ENCODE results near the gene BMPR1A.

The BMPR1A gene

GRCh38 chr10:86918022-86918471 is 161.6 kb downstream of the BMPR1A start:
- H3K4me3 ChIP-seq (replicated peaks; ENCODE audit: insufficient read depth, low read length): no peak overlapping the region
- H3K27me3 ChIP-seq (ENCODE audit: insufficient read depth, poor library complexity, severe bottlenecking): no peaks in the 10 kb centered on the region
- TF ChIP-seq POLR2AphosphoS5 (IDR thresholded peaks at IDR 0.05; ENCODE audit: low read depth): no peak
- no peak for TF ChIP-seq CTCF (IDR thresholded peaks at IDR 0.05; ENCODE audit: insufficient read depth, low read length)
- TF ChIP-seq GABPA (IDR thresholded peaks at IDR 0.05; ENCODE audit: low read depth): no peak
- no peak for TF ChIP-seq SPI1 (IDR thresholded peaks at IDR 0.05; ENCODE audit: borderline replicate concordance, low read depth)
- no peak for TF ChIP-seq REST (IDR thresholded peaks at IDR 0.05; ENCODE audit: insufficient replicate concordance, low read depth)
- H3K27ac ChIP-seq (replicated peaks): no peak overlapping the region
- no peak for DNase-seq (ENCODE audit: low read depth in 1 of 2, low spot score in 1 of 2)

- TF ChIP-seq CTCF (IDR thresholded peaks at IDR 0.05; ENCODE audit: insufficient read depth, low read length) (no peak), REST (IDR thresholded peaks at IDR 0.05; ENCODE audit: insufficient replicate concordance, low read depth) (no peak), SPI1 (IDR thresholded peaks at IDR 0.05; ENCODE audit: borderline replicate concordance, low read depth) (no peak), POLR2AphosphoS5 (IDR thresholded peaks at IDR 0.05; ENCODE audit: low read depth) (no peak), GABPA (IDR thresholded peaks at IDR 0.05; ENCODE audit: low read depth) (no peak)
- no peak for DNase-seq (ENCODE audit: low read depth in 1 of 2, low spot score in 1 of 2)
- Histone ChIP-seq H3K27ac (replicated peaks) (no peak overlapping the region), H3K27me3 (ENCODE audit: insufficient read depth, poor library complexity, severe bottlenecking) (no peaks in the 10 kb centered on the region), H3K4me3 (replicated peaks; ENCODE audit: insufficient read depth, low read length) (no peak overlapping the region)
Observed at GRCh38 chr10:86922553-86922961, 166.1 kb downstream of the BMPR1A start.

- TF ChIP-seq SPI1 (IDR thresholded peaks at IDR 0.05; ENCODE audit: borderline replicate concordance, low read depth) (no peak), REST (IDR thresholded peaks at IDR 0.05; ENCODE audit: insufficient replicate concordance, low read depth) (no peak), CTCF (IDR thresholded peaks at IDR 0.05; ENCODE audit: insufficient read depth, low read length) (no peak), POLR2AphosphoS5 (IDR thresholded peaks at IDR 0.05; ENCODE audit: low read depth) (no peak), GABPA (IDR thresholded peaks at IDR 0.05; ENCODE audit: low read depth) (no peak)
- H3K27me3 ChIP-seq (ENCODE audit: insufficient read depth, poor library complexity, severe bottlenecking): no peaks in the 10 kb centered on the region
- DNase-seq (ENCODE audit: low read depth in 1 of 2, low spot score in 1 of 2): no peak
- H3K27ac ChIP-seq (replicated peaks): no peak overlapping the region
- no peak overlapping the region for H3K4me3 ChIP-seq (replicated peaks; ENCODE audit: insufficient read depth, low read length)
Observed at GRCh38 chr10:86929468-86930380, 173.3 kb downstream of the BMPR1A start.
